Measurements from ENCODE around the gene MAS1.

Gene MAS1

GRCh38 chr6:159880412-159880975 lies 10.3 kb upstream of the MAS1 start:
- DNase-seq (ENCODE audit: low read depth) = no peak

GRCh38 chr6:159884720-159885119 lies 6.1 kb upstream of the MAS1 start:
- no peak for DNase-seq (ENCODE audit: low read depth)

- DNase-seq (ENCODE audit: low read depth) = no peak
Measured at GRCh38 chr6:159886270-159886669, 4.5 kb upstream of the MAS1 start.

- no peak for DNase-seq (ENCODE audit: low read depth)
Measured at GRCh38 chr6:159887146-159887545, 3.6 kb upstream of the MAS1 start.

- no peak for DNase-seq (ENCODE audit: low read depth)
Measured at GRCh38 chr6:159887761-159888160, 3.0 kb upstream of the MAS1 start.

GRCh38 chr6:159890201-159890600 lies 587 bp upstream of the MAS1 start:
- no peak for DNase-seq (ENCODE audit: low read depth)

GRCh38 chr6:159892053-159892452 lies 1.3 kb downstream of the MAS1 start:
- DNase-seq (ENCODE audit: low read depth) = no peak

GRCh38 chr6:159893064-159893463 lies 2.3 kb downstream of the MAS1 start:
- no peak for DNase-seq (ENCODE audit: low read depth)

GRCh38 chr6:159894991-159895390 lies 4.2 kb downstream of the MAS1 start:
- no peak for DNase-seq (ENCODE audit: low read depth)

GRCh38 chr6:159897603-159898002 lies 6.8 kb downstream of the MAS1 start:
- DNase-seq (ENCODE audit: low read depth) = no peak

GRCh38 chr6:159898519-159898918 lies 7.7 kb downstream of the MAS1 start:
- no peak for DNase-seq (ENCODE audit: low read depth)

GRCh38 chr6:159899994-159900745 lies 9.4 kb downstream of the MAS1 start:
- no peak for DNase-seq (ENCODE audit: low read depth)

- DNase-seq (ENCODE audit: low read depth) = no peak
Measured at GRCh38 chr6:159902620-159903019, 11.8 kb downstream of the MAS1 start.

- no peak for DNase-seq (ENCODE audit: low read depth)
Measured at GRCh38 chr6:159904497-159904911, 13.7 kb downstream of the MAS1 start.

GRCh38 chr6:159906400-159906799 lies 15.6 kb downstream of the MAS1 start:
- DNase-seq (ENCODE audit: low read depth) = no peak

GRCh38 chr6:159908535-159908934 lies 17.7 kb downstream of the MAS1 start:
- no peak for DNase-seq (ENCODE audit: low read depth)

GRCh38 chr6:159908979-159909378 lies 18.2 kb downstream of the MAS1 start:
- no peak for DNase-seq (ENCODE audit: low read depth)

- no peak for DNase-seq (ENCODE audit: low read depth)
Measured at GRCh38 chr6:159910342-159910741, 19.6 kb downstream of the MAS1 start.

- DNase-seq (ENCODE audit: low read depth) = no peak
Measured at GRCh38 chr6:159913375-159913774, 22.6 kb downstream of the MAS1 start.

- DNase-seq (ENCODE audit: low read depth) = no peak
Measured at GRCh38 chr6:159913862-159914564, 23.2 kb downstream of the MAS1 start.

- DNase-seq (ENCODE audit: low read depth) = no peak
Measured at GRCh38 chr6:159914565-159914923, 23.8 kb downstream of the MAS1 start.

- DNase-seq (ENCODE audit: low read depth) = no peak
Measured at GRCh38 chr6:159915397-159915796, 24.6 kb downstream of the MAS1 start.

GRCh38 chr6:159916237-159916636 lies 25.4 kb downstream of the MAS1 start:
- no peak for DNase-seq (ENCODE audit: low read depth)
